AG20443 (cell line): ENCODE measurements around the gene ATG4C.

ENCODE experiments used
- DNase-seq: peaks from one replicate; pipeline ENCODE4 v3.0.0; 2012; ENCODE audit warnings: low spot score, mixed read lengths

Gene ATG4C

DNA sequence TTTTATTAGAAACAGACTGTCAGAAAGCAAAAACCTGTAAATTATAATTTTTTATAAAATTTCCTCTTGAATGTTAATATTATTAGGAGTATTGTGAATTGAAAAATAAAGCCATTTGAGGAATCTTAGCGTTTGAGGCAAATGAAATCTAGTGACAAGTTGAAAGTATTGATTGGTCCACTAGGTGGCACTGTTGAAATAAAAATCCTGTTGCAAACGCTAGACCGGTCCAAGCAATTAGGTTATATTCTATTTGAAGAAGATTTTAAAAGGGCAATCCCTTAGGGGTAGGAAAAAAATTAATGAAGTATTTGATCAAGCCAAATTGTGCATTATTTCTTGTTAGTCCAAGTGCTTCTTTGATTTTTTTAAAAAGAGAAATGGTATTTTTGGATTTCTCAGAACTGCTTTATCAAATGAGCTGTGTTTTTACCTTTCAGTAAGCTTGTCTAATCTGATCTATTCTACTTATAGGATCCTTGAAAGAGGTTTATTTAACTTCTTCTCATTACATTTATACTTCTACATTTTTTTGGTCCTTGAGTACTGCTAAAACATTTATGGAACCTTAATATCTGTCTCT lies 57.7 kb downstream of the ATG4C start:
- peak; percentile 66 for DNase-seq

DNA sequence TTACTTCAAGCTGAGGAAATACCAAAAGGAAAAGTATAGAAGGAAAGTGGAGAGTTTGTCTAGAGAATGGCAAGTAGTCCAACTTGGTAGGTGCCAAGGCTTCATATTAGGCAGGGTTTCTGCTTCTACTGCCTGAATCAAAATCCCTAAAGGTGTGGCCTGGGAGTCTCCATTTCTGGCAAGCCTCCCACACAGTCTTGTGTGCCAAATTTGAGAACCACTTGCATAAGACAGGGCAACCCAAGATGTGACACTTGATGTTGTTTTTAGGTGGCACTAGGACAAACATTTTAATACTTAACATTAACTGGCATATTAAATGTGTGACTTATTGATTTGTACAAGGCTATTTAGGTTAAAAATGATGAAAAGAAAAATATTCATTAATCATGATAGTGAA lies 60.1 kb downstream of the ATG4C start:
- no peak for DNase-seq

DNA sequence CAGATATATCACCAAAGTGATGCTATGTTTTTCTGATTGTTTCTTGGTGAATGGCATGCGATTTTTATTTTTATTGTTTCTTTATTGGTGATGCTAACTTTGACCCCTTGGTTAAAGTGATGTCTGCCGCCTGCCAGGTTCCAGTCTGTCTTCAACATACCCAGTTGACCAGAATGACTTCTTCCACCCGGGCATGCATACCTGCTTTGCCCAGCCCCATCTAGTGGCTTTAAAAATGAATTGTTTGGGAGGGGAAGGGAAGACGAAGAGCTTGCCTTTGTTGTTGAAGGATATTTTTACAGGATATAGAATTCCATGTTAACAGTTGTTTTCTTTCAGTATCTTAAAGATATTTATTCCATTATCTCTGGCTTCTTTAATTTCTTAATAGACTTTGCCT lies 65.1 kb downstream of the ATG4C start:
- no peak for DNase-seq

DNA sequence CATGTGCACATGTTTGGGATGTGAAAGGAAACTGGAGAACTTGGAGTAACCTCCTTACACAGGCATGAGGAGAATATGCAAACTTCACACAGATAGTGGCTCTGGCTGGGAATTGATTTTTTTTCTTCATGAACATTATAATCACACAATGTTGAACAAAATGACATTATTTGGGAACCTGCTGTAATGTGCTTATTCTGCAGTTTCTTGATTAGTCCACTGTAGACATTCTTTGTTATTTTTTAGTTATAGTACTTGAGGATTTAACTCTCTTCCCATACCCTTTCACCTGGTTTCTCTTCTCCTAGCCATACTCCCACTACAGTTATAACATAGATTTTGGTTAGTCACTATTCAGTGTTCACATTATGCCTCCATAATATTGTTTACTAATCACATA lies 68.3 kb downstream of the ATG4C start:
- DNase-seq, result no peak

DNA sequence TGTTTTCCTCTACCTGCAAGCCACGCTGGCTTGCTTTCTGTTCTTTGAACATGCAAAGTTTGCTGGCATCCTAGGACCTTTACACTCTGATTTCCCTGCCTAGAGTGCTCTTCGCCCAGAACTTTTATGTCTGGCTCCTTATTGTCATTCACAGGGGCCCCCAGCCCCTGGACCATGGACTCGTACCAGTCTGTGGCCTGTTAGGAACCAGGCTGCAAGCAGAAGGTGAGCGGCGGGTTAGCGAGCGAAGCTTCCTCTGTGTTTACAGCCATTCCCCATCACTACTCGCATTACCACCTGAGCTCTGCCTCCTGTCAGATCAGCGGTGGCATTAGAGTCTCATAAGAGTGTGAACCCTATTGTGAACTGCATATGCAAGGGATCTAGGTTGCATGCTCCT lies 73.0 kb downstream of the ATG4C start:
- DNase-seq, result no peak

DNA sequence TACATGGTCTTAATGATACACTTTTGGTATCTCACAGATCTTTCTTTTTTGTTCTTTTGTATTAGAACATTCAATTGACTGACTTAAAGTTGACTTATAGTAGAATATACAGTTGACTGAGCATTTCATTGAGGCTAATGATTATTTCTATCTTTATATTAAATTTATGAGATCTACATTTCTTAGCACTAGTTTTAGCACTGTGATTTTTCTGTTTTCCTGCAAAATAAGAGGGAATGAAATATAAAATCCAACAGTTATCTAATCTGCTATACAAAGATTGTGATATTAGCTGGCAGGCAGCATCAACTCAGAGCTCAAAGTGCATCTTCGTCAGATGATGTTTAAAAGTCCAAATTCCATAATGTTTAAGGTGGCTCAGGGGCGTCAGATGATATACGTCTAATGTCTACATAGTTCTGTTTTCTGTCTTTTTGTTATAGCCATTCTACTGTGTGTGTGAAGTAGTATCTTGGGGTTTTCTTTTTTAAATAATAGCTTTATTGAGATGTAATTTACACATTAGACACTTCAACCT lies 85.4 kb downstream of the ATG4C start:
- no peak for DNase-seq

DNA sequence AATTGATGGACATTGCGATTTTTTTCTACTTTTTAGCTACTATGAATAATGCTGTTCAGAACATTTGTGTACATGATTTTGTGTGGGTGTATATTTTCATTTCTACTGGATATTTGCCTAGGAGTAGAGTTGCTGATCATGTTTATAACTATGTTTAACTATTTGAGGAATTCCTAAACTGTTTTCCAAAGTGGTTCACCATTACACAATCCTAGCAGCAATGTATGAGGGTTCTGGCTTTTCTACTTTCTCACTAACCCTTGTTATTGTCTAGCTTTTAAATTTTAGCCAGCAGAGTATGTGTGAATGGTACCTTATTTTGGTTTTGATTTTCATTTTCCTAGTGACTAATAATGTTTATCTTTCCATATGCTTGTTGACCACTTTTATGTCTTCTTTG lies 86.2 kb downstream of the ATG4C start:
- DNase-seq, result no peak

DNA sequence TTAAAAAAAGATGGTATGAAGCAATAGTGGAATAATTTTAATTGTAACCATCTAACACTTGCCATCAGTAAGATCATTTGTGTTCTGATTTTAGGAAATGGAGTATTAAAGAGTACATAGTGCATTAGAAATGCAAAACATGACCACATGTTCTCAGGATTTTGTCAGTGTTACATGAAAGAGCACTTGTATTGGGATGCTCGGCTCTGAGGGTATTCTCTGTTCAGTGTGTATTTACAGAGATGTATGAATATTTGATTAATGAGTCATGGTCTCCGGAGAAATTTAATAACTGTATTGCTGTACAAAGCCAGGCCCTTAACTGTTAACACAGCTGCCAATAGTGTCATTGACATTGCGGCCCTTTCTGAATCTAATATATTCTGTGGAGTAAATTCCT lies 91.7 kb downstream of the ATG4C start:
- DNase-seq, result no peak

DNA sequence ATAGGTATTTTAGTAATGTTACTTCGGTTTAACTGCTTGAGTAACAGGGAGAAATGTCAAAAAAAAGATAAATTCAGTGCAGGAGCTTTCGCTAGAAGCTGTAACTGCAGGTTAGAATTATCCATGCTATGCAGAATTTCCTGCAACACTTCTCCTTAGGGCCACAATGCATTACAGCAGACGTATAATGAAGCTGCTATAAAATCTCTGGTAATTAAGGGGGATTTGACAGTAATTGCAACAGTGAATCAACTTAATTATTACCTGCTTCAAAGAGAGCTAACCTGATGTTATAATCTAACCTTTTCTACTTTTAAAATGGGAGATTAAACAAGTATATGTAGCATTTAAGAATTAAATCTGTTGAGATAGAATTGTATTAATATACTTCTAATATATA lies 92.6 kb downstream of the ATG4C start:
- DNase-seq, result no peak

DNA sequence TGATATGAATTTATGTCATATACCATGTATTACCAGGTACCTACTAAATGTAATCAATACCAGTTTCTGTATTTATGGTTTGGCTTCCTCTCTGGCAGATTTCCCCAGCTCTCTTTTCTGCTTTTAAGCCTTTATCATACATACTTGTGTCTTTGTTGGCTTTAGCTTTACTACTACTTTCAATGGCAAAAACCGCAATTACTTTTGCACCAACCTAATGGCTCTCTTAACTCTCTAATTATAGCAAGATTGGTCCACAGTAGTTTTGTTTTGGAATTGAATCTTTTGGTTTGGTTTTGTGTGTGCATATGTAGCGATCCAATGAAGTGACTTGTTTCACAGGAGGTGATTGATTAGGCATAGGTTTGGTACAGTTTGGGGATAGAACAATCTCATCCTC lies 93.6 kb downstream of the ATG4C start:
- DNase-seq, result no peak

DNA sequence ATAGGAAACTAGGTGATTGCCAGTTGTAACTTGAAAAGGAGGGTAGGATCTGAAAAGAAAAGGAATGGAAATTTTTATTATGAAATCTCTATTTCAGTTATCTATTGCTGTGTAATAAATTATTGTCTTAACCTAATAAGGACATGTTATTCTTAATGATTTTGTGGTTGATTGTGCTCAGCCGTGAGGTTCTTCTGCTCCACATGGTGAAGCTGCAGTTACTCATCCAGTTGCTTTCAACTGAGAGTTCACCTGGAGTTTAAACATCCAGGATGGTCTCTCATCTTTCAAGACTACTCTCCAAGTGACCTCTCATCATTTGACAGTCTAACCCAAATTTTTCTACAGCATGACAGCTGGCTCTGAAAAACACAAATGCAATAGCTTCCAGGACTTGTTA lies 96.0 kb downstream of the ATG4C start:
- DNase-seq, result no peak

DNA sequence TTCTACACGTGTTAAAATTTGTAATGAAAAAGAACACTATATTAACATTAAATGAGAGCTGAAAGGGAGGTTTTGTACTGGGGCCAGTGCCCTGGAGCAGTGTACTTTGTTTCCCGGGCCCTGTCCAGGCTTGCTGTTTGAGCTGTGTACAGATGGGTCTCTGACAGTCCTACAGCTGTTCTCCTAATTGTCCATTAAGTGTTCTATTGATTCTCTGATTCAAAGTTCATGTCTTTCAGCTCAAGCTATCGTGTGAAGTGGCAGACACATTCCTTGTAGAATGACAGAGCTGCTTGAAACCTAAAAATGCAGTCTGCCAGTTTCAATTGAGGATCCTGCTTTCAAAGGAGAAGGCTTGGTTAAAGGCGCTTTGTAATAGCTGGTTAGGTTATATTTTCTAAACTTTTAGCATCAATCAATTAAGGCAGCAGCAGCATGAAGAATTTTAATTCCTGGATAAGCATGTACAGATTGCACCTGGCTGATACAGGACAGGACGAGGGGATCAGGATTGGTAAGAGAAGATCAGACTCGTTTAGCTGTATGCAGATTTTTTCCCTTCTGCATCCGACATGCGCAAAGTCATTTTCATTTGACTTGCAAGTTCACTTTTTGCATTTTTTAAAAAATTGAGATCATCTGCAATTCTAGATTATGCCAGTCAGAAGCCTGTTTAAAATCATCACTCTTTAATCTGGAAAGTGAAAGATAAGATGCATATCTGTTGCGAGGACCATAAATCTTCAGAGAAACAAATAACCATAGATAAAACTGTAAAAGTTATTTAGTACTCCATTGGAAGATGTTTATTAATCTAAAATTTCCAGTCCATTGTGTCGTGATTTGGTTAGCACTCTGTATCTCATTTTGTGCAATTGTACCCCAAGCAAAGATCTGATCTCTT lies 98.5 kb downstream of the ATG4C start:
- no peak for DNase-seq

DNA sequence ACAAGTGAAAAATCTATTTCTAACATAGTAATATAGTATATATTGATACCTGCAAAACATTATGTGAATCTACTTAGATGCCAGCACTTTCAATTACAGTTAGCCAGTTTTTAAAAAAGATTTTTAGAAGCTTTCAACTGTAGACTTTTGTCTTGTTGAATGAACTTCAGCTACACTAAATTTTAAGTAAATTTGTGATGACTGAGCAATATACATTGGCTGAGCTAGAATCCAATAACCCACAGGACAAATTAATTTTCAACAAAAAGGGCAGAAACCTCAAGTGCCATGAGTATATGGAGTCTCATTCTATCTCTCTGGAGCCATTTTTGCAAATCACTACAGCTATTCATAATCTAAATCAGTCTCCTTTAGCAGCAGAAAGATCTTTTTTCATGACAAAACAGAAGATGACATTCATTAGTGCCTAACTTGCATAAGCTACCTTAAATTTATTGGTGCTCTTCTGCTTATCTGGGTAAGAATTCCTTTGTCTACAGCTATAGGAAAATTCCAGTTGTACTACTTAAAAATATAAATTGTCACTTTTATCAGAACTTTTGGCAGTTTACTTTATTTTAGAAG lies 100.3 kb downstream of the ATG4C start:
- DNase-seq, result no peak

DNA sequence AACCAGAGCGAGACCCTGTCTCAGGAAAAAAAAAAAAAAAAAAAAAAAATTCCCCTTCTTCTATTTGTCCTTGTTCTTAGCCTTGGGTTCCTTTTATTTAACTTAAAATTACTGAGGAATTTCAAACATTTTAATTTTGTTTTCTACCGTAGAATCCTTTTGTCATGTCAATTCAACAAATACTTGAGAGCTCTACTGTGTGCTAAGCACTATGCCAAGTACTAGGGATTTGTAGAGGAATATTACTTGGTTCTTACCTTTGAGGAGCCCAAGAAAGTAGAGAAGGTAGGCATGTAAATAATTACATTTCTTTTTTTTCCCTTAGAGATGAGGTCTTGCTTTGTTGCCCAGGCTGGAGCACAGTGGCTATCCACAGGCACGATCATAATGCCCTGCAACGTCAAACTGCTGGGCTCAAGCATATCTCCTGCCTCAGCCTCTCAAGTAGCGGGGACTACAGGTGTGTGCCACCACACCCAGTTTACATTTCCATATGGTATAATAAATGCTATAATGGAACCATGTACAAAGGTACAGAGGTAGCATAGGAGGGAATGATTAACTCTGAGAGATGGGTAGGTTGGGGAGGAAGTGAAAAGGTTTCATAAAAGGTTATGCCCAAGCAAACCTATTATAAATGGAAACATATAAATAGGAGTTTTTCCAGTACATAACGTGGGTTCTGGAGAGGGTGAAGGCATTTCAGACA lies 104.0 kb downstream of the ATG4C start:
- no peak for DNase-seq

DNA sequence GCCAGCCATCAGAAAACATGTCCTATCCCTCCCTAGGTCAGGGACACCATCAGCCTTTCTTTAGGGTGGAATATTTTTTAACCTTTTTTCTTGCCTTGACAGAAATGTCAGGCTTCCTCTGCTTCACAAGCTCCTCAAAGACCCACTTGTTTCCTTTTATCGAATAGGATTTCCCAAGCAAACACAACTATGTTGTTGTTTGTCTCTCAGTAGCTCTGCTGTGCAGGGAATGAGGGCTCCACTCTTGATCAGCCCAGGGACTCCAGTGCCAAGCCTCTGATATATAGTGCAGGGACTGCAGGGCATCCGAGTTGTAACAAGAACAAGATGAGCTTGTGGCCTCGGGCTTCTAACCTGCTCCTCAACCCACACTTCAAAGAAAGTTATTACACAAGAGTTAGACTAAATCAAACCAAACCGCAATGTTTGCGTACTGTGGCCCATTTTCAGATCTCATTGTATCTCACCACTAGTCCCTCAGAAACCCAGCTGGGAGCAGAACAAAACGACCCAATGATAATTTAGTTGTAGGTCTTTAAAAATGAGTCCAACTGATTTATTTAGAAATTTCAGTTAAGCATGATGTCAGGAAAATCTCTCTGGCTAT lies 108.1 kb downstream of the ATG4C start:
- no peak for DNase-seq

DNA sequence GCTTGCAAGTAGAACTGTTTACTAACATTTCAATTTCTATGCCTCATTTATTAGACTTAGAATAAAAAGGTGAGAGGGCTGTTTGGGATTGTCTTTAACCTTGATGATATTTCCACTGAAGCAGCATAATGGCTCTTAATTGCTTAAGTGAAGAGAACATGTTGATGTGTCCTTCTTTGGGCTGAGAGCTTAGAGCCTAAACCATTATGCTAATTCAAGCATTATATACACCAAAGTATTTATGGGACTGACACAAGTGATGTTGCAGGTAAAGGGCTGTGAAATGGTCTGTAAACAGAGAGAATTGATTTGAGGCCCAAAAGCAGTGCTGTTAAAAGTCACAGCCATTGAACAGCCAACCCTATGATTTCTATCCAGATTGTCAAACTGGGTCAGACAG lies 113.9 kb downstream of the ATG4C start:
- no peak for DNase-seq

DNA sequence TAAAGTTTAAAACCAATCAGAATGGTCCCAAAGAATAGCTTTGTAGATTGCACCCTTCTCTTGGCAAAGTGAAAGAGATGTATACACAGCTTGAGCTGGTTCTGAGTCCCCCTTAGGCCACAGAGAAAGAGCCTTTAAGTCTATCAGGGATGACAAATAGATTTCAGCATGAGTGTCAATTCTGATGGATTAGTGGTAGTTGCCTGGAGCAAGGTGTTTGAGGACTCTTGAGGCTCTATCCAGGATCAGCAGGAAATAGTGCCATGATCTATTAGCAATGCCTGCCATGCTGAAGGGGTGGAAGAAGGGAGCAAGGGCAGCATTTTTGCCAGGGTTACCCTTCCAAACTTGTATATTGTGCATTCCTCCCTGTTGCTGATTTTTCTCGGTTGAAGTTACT lies 116.6 kb downstream of the ATG4C start:
- no peak for DNase-seq

DNA sequence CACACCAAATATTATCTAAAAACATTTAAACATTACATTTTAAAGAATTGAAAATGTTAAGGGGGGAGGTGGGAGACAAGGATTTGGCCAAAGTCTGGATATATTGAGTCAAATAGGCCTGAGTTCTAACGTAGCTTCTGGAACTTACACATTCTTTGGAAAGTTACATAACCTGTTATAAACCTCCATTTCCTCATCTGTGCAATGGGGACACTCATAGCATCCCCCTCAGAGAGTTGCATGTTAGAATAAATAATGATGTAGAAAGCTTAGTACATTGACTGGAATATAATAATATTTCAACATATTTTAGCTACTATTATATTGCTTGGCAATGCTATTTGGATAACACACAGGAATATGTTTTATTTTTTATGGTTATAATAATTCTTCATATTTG lies 117.7 kb downstream of the ATG4C start:
- no peak for DNase-seq

DNA sequence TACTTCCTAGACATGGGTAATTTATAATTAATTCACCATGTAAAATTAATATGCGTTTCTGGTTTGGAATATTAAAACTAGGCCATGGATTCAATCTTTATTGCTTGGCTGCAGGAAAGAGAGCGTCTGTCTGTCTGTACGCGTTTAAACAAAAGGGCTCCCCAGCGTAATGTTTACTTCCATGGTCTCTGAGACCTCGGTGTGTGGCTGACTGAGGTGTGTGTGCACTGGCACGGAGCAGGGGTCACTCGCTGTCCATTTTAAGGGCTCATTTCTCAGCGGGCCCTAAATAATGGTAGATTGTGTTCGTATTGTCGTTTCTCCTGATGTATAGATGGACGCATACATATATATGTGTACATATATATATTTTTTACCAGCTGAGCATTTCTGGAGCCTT lies 119.6 kb downstream of the ATG4C start:
- no peak for DNase-seq

DNA sequence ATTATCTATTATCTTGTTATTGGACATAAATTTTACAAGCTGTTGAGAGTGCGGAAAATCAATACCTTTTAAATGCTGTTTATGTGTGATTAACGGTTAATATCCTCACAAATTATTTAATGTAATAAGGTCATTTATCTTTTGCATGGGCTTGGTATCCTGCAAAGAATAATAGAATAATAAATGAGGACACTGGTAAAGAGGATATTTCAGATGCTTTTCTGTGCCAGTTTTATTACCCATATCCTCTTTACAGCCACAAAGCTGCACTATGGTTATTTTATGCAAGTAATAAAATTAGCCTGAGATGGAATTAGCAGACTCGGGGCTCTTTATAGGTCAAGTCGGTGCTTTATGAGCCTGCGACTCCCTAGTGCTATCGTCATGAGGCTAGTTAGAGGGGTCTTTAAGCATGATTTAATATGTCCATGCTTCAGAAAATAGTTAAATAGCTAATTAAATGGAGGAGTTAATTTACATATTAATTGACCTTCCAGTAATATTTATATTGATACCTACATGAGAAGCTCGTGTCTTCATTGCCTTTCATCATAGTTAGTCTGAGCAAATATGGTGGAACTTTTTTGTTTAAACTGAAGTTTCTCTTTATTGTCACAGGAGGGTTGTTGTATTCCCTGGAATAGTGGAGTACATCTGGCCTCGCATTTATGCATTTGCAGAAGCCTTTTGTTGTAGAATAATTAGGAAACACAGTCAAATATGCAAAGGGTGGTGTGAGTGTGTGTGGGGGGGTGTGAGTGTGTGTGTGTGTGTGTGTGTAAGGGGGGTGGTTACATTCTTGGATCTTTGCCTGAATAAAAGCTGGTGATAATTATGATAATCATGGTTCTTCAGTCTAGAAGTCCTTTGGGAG lies 120.3 kb downstream of the ATG4C start:
- DNase-seq, result no peak

DNA sequence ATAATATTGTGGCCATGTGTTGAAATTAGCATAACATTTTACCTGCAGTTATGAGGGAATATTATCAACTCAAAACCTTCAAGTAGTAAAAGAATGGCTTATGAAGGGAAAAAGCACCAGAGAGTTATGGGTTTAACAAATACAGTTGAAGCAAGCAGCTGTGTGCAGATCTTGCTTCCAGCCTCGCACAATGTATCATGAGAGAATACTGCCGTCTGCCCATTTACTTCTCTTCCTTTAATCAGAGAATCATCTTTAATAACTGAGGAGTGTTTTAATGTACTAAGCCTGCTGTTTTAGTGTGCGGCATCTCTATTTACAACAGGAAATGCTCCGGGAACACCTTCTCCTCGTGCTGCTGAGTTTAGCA lies 120.9 kb downstream of the ATG4C start:
- no peak for DNase-seq
